ENCODE data around the gene ARHGAP15.

DNA sequence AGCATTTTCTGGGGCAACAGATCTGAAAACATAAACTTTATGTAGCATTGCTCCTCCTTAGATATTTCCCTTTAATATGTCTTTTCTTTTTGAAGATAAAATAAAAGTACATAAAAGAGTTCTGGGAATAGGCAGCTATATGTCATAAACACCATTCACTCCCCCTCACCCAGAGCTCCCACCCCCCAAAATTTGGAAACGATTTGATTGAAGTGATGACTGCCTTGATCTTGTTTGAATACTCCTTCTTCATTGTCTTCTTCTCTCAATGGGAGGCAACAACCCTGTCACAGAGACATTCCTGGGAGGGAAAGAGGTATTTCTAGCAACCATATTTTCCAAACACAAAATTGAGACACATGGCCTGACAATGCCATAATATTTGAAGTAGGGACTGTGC is 369.3 kb downstream of the ARHGAP15 start:
- no peak for TF ChIP-seq CTCF (IDR thresholded peaks at IDR 0.05)
- TF ChIP-seq POLR2A (IDR thresholded peaks at IDR 0.05) = no peak
